ENCODE measurements around the gene PTCH1.

DNA sequence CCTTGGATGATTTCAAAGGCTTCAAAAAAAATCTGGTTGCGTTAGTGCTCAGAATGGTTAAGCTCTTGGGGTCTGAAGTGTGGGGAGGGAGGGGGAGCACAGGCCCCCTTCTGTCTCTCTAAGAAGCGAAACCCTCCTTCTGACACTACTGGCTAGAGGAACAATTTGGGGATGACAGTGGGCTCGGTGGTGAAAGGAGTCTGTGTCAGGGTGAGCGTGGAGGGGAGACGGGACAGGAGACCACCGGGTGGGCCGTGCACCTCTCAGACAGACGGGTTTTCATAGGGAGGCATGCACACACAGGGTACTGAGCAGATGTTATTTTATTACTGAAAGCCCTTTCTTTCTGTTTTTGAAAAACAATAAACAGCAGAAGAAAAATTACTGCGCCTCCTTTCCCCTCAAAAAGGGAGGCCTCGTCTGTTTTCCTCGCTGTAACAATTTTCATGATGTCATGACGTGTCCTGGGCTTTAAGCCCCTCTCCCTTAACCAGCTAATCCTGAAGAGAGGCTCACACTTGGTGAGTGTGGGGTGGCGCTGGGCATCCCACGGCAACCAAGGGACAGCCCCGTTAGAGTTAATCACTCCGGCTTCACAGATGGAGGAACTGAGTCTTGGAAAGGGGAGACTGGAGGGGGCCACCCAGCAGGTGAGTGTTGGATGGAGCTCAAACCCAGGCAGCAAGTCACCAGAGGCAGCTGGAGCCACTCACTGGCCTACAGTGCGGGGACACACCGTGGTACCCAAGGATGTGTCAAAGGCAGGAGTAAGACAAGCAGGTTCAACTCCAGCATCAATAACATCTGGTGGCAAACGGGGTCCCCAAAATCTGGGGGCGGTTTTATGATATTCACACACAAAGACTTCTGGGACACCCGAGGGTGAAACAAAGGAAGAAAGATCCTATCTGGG, 53.4 kb downstream of the PTCH1 start:
- TF ChIP-seq, protein P1, sequence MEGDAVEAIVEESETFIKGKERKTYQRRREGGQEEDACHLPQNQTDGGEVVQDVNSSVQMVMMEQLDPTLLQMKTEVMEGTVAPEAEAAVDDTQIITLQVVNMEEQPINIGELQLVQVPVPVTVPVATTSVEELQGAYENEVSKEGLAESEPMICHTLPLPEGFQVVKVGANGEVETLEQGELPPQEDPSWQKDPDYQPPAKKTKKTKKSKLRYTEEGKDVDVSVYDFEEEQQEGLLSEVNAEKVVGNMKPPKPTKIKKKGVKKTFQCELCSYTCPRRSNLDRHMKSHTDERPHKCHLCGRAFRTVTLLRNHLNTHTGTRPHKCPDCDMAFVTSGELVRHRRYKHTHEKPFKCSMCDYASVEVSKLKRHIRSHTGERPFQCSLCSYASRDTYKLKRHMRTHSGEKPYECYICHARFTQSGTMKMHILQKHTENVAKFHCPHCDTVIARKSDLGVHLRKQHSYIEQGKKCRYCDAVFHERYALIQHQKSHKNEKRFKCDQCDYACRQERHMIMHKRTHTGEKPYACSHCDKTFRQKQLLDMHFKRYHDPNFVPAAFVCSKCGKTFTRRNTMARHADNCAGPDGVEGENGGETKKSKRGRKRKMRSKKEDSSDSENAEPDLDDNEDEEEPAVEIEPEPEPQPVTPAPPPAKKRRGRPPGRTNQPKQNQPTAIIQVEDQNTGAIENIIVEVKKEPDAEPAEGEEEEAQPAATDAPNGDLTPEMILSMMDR (IDR thresholded peaks at IDR 0.05; ENCODE audit: low read length): no peak
- TF ChIP-seq EZH2 (optimal IDR thresholded peaks at IDR 0.05; ENCODE audit: low read depth, low read length): no peak
- TF ChIP-seq EZH2phosphoT487 (IDR thresholded peaks at IDR 0.05; ENCODE audit: low read length): no peak
